Activated CD8-positive, alpha-beta T cell treated with anti-CD3 and anti-CD28 coated beads for 36 hours (primary cell): Measurements from ENCODE around the gene LRRTM4. TPM values are rescaled to one million over a fixed set of nuclear protein-coding genes. Genes with fewer than 3 reads are reported as not detected.

Source experiments
- ATAC-seq: fragments of 200-7000 bp; cut with Tn5 transposase; one replicate; pipeline ENCODE4 v1.10.0; 2021; ENCODE audit warnings: mild to moderate bottlenecking, moderate library complexity
- CTCF ChIA-PET: fragments of 350-600 bp; sonication (Branson Sonifier 250); formaldehyde crosslinking; loops from one replicate; lab custom pipeline; 2021; ENCODE audit warnings: antibody characterized with exemption; lab: Charles Lee
- POLR2A ChIA-PET: fragments of 350-600 bp; sonication (Branson Sonifier 250); formaldehyde crosslinking; loops from one replicate; lab custom pipeline; 2021; ENCODE audit warnings: antibody characterized with exemption; lab: Charles Lee
- DNase-seq: peaks from one replicate; pipeline ENCODE4 v3.0.0-alpha.2; 2020
- H3K27ac Mint-ChIP-seq: one replicate; pipeline ENCODE4 v1.8.0; 2021; ENCODE audit warnings: mild to moderate bottlenecking, mixed read lengths
- H3K27me3 Mint-ChIP-seq: one replicate; pipeline ENCODE4 v1.8.0; 2021; ENCODE audit warnings: mixed read lengths
- H3K36me3 Mint-ChIP-seq: one replicate; pipeline ENCODE4 v1.8.0; 2021; ENCODE audit warnings: low read depth, mixed read lengths
- H3K4me1 Mint-ChIP-seq: one replicate; pipeline ENCODE4 v1.8.0; 2021; ENCODE audit warnings: low read depth, mixed read lengths
- H3K4me3 Mint-ChIP-seq: one replicate; pipeline ENCODE4 v1.8.0; 2021; ENCODE audit warnings: mild to moderate bottlenecking, moderate library complexity, mixed read lengths
- H3K9me3 Mint-ChIP-seq: one replicate; pipeline ENCODE4 v1.8.0; 2021; ENCODE audit warnings: mixed read lengths
- intact Hi-C: fragments of 100-400 bp; cut with micrococcal nuclease; formaldehyde crosslinking; loops from one replicate; pipeline ENCODE4 v1.10.0; 2022
- total RNA-seq, 2 experiments: library from RNA; stranded (reverse); gene quantifications; one replicate each; pipeline ENCODE4 v1.2.3, GENCODE V29; 2021
- TF ChIP-seq, protein P1 (sequence below): fragments of 200-600 bp; IDR thresholded peaks from one replicate; pipeline ENCODE4 v1.8.0; 2022; ENCODE audit warnings: antibody characterized with exemption, mild to moderate bottlenecking

The LRRTM4 gene
- total RNA-seq, 2 experiments from 2014 or later: not detected

- H3K27ac Mint-ChIP-seq: no peak overlapping the region
- no peaks in the 10 kb centered on the region for H3K36me3 Mint-ChIP-seq
- no peak overlapping the region for H3K4me3 Mint-ChIP-seq
- no peak for ATAC-seq
- ChIA-PET CTCF (no interaction called here), POLR2A (no interaction called here)
- intact Hi-C loops: no loop called here
- DNase-seq: no peak
- H3K9me3 Mint-ChIP-seq: peaks cover 9% of the 10 kb centered on the region
- no peaks in the 10 kb centered on the region for H3K27me3 Mint-ChIP-seq
- TF ChIP-seq, protein P1, sequence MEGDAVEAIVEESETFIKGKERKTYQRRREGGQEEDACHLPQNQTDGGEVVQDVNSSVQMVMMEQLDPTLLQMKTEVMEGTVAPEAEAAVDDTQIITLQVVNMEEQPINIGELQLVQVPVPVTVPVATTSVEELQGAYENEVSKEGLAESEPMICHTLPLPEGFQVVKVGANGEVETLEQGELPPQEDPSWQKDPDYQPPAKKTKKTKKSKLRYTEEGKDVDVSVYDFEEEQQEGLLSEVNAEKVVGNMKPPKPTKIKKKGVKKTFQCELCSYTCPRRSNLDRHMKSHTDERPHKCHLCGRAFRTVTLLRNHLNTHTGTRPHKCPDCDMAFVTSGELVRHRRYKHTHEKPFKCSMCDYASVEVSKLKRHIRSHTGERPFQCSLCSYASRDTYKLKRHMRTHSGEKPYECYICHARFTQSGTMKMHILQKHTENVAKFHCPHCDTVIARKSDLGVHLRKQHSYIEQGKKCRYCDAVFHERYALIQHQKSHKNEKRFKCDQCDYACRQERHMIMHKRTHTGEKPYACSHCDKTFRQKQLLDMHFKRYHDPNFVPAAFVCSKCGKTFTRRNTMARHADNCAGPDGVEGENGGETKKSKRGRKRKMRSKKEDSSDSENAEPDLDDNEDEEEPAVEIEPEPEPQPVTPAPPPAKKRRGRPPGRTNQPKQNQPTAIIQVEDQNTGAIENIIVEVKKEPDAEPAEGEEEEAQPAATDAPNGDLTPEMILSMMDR: no peak
- no peaks in the 10 kb centered on the region for H3K4me1 Mint-ChIP-seq
These were observed 594.1 kb downstream of the LRRTM4 start for GRCh38 chr2:76928026-76928425.

DNA sequence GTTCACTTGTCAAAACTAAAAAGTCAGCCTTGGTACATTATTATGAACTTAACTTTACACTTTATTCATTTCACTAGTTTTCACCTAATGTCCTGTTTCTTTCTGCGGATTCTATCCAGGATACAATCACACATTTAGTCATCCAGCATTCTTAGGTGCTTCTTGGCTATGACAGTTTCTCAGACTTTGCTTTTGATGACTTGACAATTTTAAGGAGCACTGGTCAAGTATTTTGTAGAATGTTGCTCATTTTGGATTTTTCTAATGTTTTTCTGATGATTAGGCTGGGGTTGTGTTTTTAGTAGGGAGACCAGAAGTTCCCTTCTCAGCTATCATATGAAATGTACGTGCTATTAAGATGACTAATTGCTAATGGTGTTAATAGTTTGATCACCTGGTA lies 601.2 kb downstream of the LRRTM4 start:
- H3K27ac Mint-ChIP-seq: no peak overlapping the region
- ATAC-seq (no peak), DNase-seq (no peak)
- ChIA-PET POLR2A (no interaction called here), CTCF (no interaction called here)
- no peaks in the 10 kb centered on the region for H3K4me1 Mint-ChIP-seq
- TF ChIP-seq, protein P1: no peak
- peaks cover 9% of the 10 kb centered on the region for H3K9me3 Mint-ChIP-seq
- H3K4me3 Mint-ChIP-seq: no peak overlapping the region
- no peaks in the 10 kb centered on the region for H3K27me3 Mint-ChIP-seq
- H3K36me3 Mint-ChIP-seq: no peaks in the 10 kb centered on the region
- intact Hi-C loops: no loop called here

- no peak for ATAC-seq
- intact Hi-C loops: no loop called here
- H3K27me3 Mint-ChIP-seq: no peaks in the 10 kb centered on the region
- CTCF ChIA-PET: no interaction called here
- no peaks in the 10 kb centered on the region for H3K9me3 Mint-ChIP-seq
- no peak overlapping the region for H3K27ac Mint-ChIP-seq
- no peaks in the 10 kb centered on the region for H3K4me1 Mint-ChIP-seq
- no peak overlapping the region for H3K4me3 Mint-ChIP-seq
- TF ChIP-seq, protein P1: no peak
- no peaks in the 10 kb centered on the region for H3K36me3 Mint-ChIP-seq
- no peak for DNase-seq
- POLR2A ChIA-PET: no interaction called here
These were observed 626.7 kb downstream of the LRRTM4 start for GRCh38 chr2:76895469-76895868.

- Mint-ChIP-seq H3K27me3 (no peaks in the 10 kb centered on the region), H3K27ac (no peak overlapping the region), H3K4me1 (no peaks in the 10 kb centered on the region), H3K36me3 (no peaks in the 10 kb centered on the region), H3K9me3 (peaks cover 12% of the 10 kb centered on the region), H3K4me3 (no peak overlapping the region)
- TF ChIP-seq, protein P1: no peak
- ChIA-PET POLR2A (no interaction called here), CTCF (no interaction called here)
- ATAC-seq (no peak), DNase-seq (no peak)
- intact Hi-C loops: no loop called here
These were observed 651.6 kb downstream of the LRRTM4 start for GRCh38 chr2:76870581-76870980.

DNA sequence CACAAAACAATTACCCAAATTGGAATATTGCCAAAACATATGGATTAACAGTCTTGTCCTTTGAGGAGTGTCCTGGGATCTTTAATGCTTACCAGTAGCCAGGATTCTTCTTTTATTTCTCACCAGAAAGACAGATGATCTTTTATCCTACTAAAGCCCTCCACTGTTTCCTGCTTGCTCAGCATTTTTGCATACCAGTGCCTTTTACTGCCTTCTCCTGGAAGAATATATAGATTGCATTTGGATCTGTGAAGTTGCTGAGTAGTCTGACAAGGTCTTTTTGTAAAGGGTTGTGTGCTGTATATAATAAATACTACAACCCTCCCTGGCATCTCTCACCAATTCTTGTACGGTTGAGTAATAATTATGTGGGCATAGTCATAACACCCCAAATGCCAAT lies 652.2 kb downstream of the LRRTM4 start:
- intact Hi-C loops: no loop called here
- no peaks in the 10 kb centered on the region for H3K27me3 Mint-ChIP-seq
- ATAC-seq: no peak
- no peak overlapping the region for H3K27ac Mint-ChIP-seq
- no peaks in the 10 kb centered on the region for H3K36me3 Mint-ChIP-seq
- ChIA-PET CTCF (no interaction called here), POLR2A (no interaction called here)
- H3K4me3 Mint-ChIP-seq: no peak overlapping the region
- no peak for DNase-seq
- H3K4me1 Mint-ChIP-seq: no peaks in the 10 kb centered on the region
- TF ChIP-seq, protein P1: no peak
- peaks cover 10% of the 10 kb centered on the region for H3K9me3 Mint-ChIP-seq
